ENCODE measurements around the gene KCNH6.

KCNH6 gene

GRCh38 chr17:63563339-63563738 lies 40.2 kb downstream of the KCNH6 start:
- DNase-seq = no peak

GRCh38 chr17:63564562-63564961 lies 41.4 kb downstream of the KCNH6 start:
- DNase-seq = no peak

- DNase-seq = no peak
Measured at GRCh38 chr17:63567229-63567628, 44.1 kb downstream of the KCNH6 start.

- DNase-seq = no peak
Measured at GRCh38 chr17:63568563-63568962, 45.4 kb downstream of the KCNH6 start.

GRCh38 chr17:63571632-63572310 lies 48.6 kb downstream of the KCNH6 start:
- DNase-seq = no peak

- no peak for DNase-seq
Measured at GRCh38 chr17:63573634-63574033, 50.5 kb downstream of the KCNH6 start.

- DNase-seq = no peak
Measured at GRCh38 chr17:63578027-63578768, 55.0 kb downstream of the KCNH6 start.

GRCh38 chr17:63578769-63579111 lies 55.6 kb downstream of the KCNH6 start:
- no peak for DNase-seq

- DNase-seq = no peak
Measured at GRCh38 chr17:63579633-63580032, 56.5 kb downstream of the KCNH6 start.

GRCh38 chr17:63587770-63588169 lies 64.6 kb downstream of the KCNH6 start:
- DNase-seq = no peak

GRCh38 chr17:63588797-63589196 lies 65.6 kb downstream of the KCNH6 start:
- DNase-seq = no peak

GRCh38 chr17:63589646-63590045 lies 66.5 kb downstream of the KCNH6 start:
- DNase-seq = no peak

- DNase-seq = no peak
Measured at GRCh38 chr17:63592797-63593196, 69.6 kb downstream of the KCNH6 start.

- DNase-seq = no peak
Measured at GRCh38 chr17:63595132-63595531, 72.0 kb downstream of the KCNH6 start.

All from NCI-H2227 treated with DMSO at 0.1 percent for 48 hours (cell line).